ENCODE data around the gene WRAP73.

The WRAP73 gene

GRCh38 chr1:3649342-3650247 is at the start of gene WRAP73:
Gene WRAP73 (minus strand): TSS chr1:3650103. CDS start chr1:3649999, 104 bp downstream.
- peak; percentile 60 to 80 (median 72) for DNase-seq

GRCh38 chr1:3699596-3699995 is 49.7 kb upstream of the WRAP73 start:
- no peak for DNase-seq

- DNase-seq, result no peak
These were observed 48.9 kb upstream of the WRAP73 start for GRCh38 chr1:3698660-3699408.

GRCh38 chr1:3697810-3698209 is 47.9 kb upstream of the WRAP73 start:
- DNase-seq, result no peak

GRCh38 chr1:3697104-3697503 is 47.2 kb upstream of the WRAP73 start:
- no peak for DNase-seq

- DNase-seq, result no peak
These were observed 46.8 kb upstream of the WRAP73 start for GRCh38 chr1:3696689-3697088.

GRCh38 chr1:3695326-3696217 is 45.7 kb upstream of the WRAP73 start:
- peak in 2 of 4 experiments; percentile 11 to 24 for DNase-seq

GRCh38 chr1:3693321-3693720 is 43.4 kb upstream of the WRAP73 start:
- DNase-seq, result no peak

- DNase-seq, result no peak
These were observed 42.7 kb upstream of the WRAP73 start for GRCh38 chr1:3692598-3692997.

GRCh38 chr1:3691421-3692204 is 41.7 kb upstream of the WRAP73 start:
- no peak for DNase-seq

GRCh38 chr1:3690282-3691065 is 40.6 kb upstream of the WRAP73 start:
- DNase-seq, result no peak

GRCh38 chr1:3689138-3689750 is 39.3 kb upstream of the WRAP73 start:
- DNase-seq, result no peak

GRCh38 chr1:3688356-3689137 is 38.6 kb upstream of the WRAP73 start:
- no peak for DNase-seq

GRCh38 chr1:3687504-3687903 is 37.6 kb upstream of the WRAP73 start:
- DNase-seq, result no peak

- no peak for DNase-seq
These were observed 36.0 kb upstream of the WRAP73 start for GRCh38 chr1:3685906-3686305.

GRCh38 chr1:3685222-3685621 is 35.3 kb upstream of the WRAP73 start:
- no peak for DNase-seq

GRCh38 chr1:3683992-3684391 is 34.1 kb upstream of the WRAP73 start:
- no peak for DNase-seq

- DNase-seq, result no peak
These were observed 33.3 kb upstream of the WRAP73 start for GRCh38 chr1:3683197-3683596.

- no peak for DNase-seq
These were observed 32.2 kb upstream of the WRAP73 start for GRCh38 chr1:3681898-3682806.
